Natural killer cell (primary cell): Measurements from ENCODE around the gene NUBPL. TPM values are rescaled to one million over a fixed set of nuclear protein-coding genes. Genes with fewer than 3 reads are reported as not detected.

Experiments
- ATAC-seq, 3 donors: fragments of 150-1000 bp in 2 of 3; fragments of 200-7000 bp in 1 of 3; cut with Tn5 transposase; 1 replicate in 1 of 3; 2 replicates in 2 of 3; pipeline ENCODE4 v1.10.0; 2021; ENCODE audit warnings: mild to moderate bottlenecking in 2 of 3, moderate library complexity in 2 of 3
- DNase-seq, 2 donors: peaks; one replicate each; pipeline versions ENCODE4 v3.0.0 to v3.0.0-alpha.2; 2013 to 2021; ENCODE audit warnings: mixed read lengths in 1 of 2
- H3K27ac ChIP-seq: one replicate; pipeline ENCODE4 v1.5.1; 2013; ENCODE audit warnings: mild to moderate bottlenecking, low read length
- H3K27me3 ChIP-seq: one replicate; pipeline ENCODE4 v1.6.1; 2013; ENCODE audit warnings: low read length; ENCODE audit not compliant: control insufficient read depth, insufficient read depth
- H3K36me3 ChIP-seq: one replicate; pipeline ENCODE4 v1.6.1; 2013; ENCODE audit warnings: low read length; ENCODE audit not compliant: control insufficient read depth, insufficient read depth
- H3K4me1 ChIP-seq: one replicate; pipeline ENCODE4 v1.6.1; 2013; ENCODE audit warnings: low read length; ENCODE audit not compliant: control insufficient read depth, insufficient read depth
- H3K4me3 ChIP-seq: one replicate; pipeline ENCODE4 v1.5.1; 2013; ENCODE audit warnings: low read length
- H3K9me3 ChIP-seq: one replicate; pipeline ENCODE4 v1.6.1; 2013; ENCODE audit warnings: low read length; ENCODE audit not compliant: control insufficient read depth, insufficient read depth
- H3K27ac Mint-ChIP-seq, 2 donors: one replicate each; pipeline ENCODE4 v1.8.0; 2022; ENCODE audit warnings: mild to moderate bottlenecking in 2 of 2, mixed read lengths in 2 of 2, moderate library complexity in 1 of 2
- H3K27me3 Mint-ChIP-seq, 2 donors: one replicate each; pipeline ENCODE4 v1.8.0; 2022; ENCODE audit warnings: low read depth in 2 of 2, mixed read lengths in 2 of 2
- H3K36me3 Mint-ChIP-seq: one replicate; pipeline ENCODE4 v1.8.0; 2022; ENCODE audit warnings: mixed read lengths
- H3K4me1 Mint-ChIP-seq, 2 donors: one replicate each; pipeline ENCODE4 v1.8.0; 2022; ENCODE audit warnings: mixed read lengths in 2 of 2
- H3K4me3 Mint-ChIP-seq: one replicate; pipeline ENCODE4 v1.8.0; 2022; ENCODE audit warnings: mild to moderate bottlenecking, moderate library complexity, mixed read lengths
- H3K9me3 Mint-ChIP-seq, 2 donors: one replicate each; pipeline ENCODE4 v1.8.0; 2022; ENCODE audit warnings: mixed read lengths in 2 of 2
- CTCF ChIP-seq: fragments of 200-600 bp; IDR thresholded peaks from one replicate; pipeline ENCODE4 v1.8.0; 2022; ENCODE audit warnings: antibody characterized with exemption
- WGBS: methylation state at CpG from one replicate; pipeline ENCODE4 v1.1.7; 2013; ENCODE audit warnings: missing lambda C conversion rate; ENCODE audit not compliant: insufficient coverage; 5-methylcytosine and 5-hydroxymethylcytosine counted together
- intact Hi-C: fragments of 100-400 bp; cut with micrococcal nuclease; formaldehyde crosslinking; loops from one replicate; pipeline ENCODE4 v1.14.2; 2022
- total RNA-seq, 4 donors: library from RNA; stranded (reverse); fragments of 120-200 nt in 1 of 4; gene quantifications; one replicate each; pipeline versions ENCODE4 v1.2.3 to v1.2.4, GENCODE V29; 2013 to 2022

The NUBPL gene
- total RNA-seq, 3 donors from 2014 or later (not counting 1 experiment from before 2014, with no cell fraction given): 7.1 to 8.5 (median 7.5) TPM

GRCh38 chr14:31660191-31660590 lies 99.0 kb downstream of the NUBPL start:
- H3K27ac ChIP-seq: no peak overlapping the region
- intact Hi-C loops: no loop called here
- no peaks in the 10 kb centered on the region for H3K4me1 ChIP-seq
- no peak for ATAC-seq
- Mint-ChIP-seq H3K27me3 (no peaks in the 10 kb centered on the region), H3K27ac (no peak overlapping the region), H3K36me3 (peaks cover 14% of the 10 kb centered on the region), H3K4me1 (peaks cover 0 to 7% of the 10 kb centered on the region in 2 donors), H3K9me3 (peaks cover 7 to 14% of the 10 kb centered on the region in 2 donors), H3K4me3 (no peak overlapping the region)
- WGBS: 69% methylated on average over 1 of the region's 3 CpGs
- peaks cover 3% of the 10 kb centered on the region for H3K9me3 ChIP-seq
- DNase-seq: no peak
- H3K27me3 ChIP-seq: no peaks in the 10 kb centered on the region
- H3K4me3 ChIP-seq: no peak overlapping the region
- no peak for TF ChIP-seq CTCF
- H3K36me3 ChIP-seq: no peaks in the 10 kb centered on the region

DNA sequence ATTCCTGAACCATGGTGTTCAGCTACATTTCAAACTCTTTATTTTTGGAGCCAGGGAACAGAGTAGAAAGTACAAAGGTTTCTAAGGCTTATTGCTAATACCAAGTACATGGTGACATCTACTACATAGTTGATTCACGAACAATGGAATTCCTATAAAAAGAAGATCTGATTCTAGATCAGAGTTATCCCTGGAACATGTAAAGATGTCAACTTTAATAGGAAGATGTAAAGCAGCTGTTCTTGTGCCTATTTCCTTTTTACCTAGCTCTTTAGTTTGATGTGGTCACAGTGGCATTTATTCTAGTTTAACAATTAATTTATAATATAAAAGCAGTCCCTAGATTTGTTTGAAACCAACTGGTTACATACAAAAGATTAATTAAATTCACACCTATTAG lies 99.5 kb downstream of the NUBPL start:
- DNase-seq: no peak

DNA sequence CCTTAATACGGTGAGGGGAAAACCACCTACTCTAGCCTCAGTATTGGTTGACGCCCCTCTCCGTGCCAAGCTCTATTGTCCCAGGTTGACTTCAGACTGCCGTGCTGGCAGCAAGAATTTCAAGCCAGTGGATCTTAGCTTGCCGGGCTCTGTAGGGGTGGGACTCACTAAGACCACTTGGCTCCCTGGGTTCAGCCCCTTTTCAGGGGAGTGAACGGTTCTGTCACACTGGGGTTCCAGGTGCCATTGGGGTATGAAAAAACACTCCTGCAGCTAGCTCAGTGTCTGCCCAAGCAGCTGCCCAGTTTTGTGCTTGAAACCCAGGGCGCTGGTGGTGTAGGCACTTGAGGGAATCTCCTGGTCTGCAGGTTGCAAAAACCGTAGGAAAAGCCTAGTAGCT lies 107.1 kb downstream of the NUBPL start:
- TF ChIP-seq CTCF: no peak
- Mint-ChIP-seq H3K27me3 (no peaks in the 10 kb centered on the region), H3K4me3 (no peak overlapping the region), H3K27ac (no peak overlapping the region), H3K4me1 (no peaks in the 10 kb centered on the region), H3K9me3 (peaks cover 21 to 28% of the 10 kb centered on the region in 2 donors), H3K36me3 (peaks cover 29% of the 10 kb centered on the region)
- H3K36me3 ChIP-seq: no peaks in the 10 kb centered on the region
- no peak for ATAC-seq
- no peaks in the 10 kb centered on the region for H3K27me3 ChIP-seq
- H3K4me3 ChIP-seq: no peak overlapping the region
- no peaks in the 10 kb centered on the region for H3K4me1 ChIP-seq
- no peak for DNase-seq
- H3K27ac ChIP-seq: no peak overlapping the region
- peaks cover 3% of the 10 kb centered on the region for H3K9me3 ChIP-seq
- intact Hi-C loops: no loop called here
- WGBS: 89% methylated on average over 8 of the region's 8 CpGs

More for the DNA sequence above, 99.5 kb downstream of the NUBPL start:
- Histone ChIP-seq H3K27ac (no peak overlapping the region), H3K36me3 (no peaks in the 10 kb centered on the region), H3K4me1 (no peaks in the 10 kb centered on the region), H3K4me3 (no peak overlapping the region), H3K9me3 (no peaks in the 10 kb centered on the region), H3K27me3 (no peaks in the 10 kb centered on the region)
- Mint-ChIP-seq H3K27me3 (no peaks in the 10 kb centered on the region), H3K4me1 (peaks cover 0 to 6% of the 10 kb centered on the region in 2 donors), H3K36me3 (peaks cover 17% of the 10 kb centered on the region), H3K27ac (no peak overlapping the region), H3K9me3 (peaks cover 12 to 18% of the 10 kb centered on the region in 2 donors), H3K4me3 (no peak overlapping the region)
- no peak for ATAC-seq
- TF ChIP-seq CTCF: no peak
- 100% methylated on average over 1 of the region's 1 CpG for WGBS
- intact Hi-C loops: no loop called here

DNA sequence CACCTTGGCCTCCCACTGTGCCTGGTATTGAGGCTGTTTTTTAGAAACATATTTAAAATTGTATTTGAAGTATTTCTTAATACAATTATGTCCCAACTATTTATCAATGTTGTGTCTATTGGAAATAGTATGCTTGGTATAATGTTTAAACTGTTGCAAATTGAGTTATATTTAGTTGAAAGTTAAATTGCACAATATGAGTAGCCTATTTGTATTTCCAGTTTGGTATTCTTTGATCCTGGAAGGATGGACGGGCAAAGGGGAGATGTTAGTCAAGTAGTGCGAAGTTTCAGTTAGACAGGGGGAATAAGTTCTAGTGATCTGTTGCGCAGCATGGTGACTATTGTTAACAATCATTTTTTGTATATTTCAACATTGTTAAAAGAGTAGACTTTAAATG lies 111.5 kb downstream of the NUBPL start:
- Histone ChIP-seq H3K27ac (no peak overlapping the region), H3K9me3 (peaks cover 3% of the 10 kb centered on the region), H3K4me3 (no peak overlapping the region), H3K36me3 (no peaks in the 10 kb centered on the region), H3K27me3 (no peaks in the 10 kb centered on the region), H3K4me1 (no peaks in the 10 kb centered on the region)
- WGBS: 98% methylated on average over 2 of the region's 3 CpGs
- peaks cover 9% of the 10 kb centered on the region for H3K36me3 Mint-ChIP-seq
- H3K4me3 Mint-ChIP-seq: no peak overlapping the region
- no peak for TF ChIP-seq CTCF
- no peak for ATAC-seq
- no peak overlapping the region for H3K27ac Mint-ChIP-seq
- H3K4me1 Mint-ChIP-seq: no peaks in the 10 kb centered on the region
- H3K27me3 Mint-ChIP-seq: no peaks in the 10 kb centered on the region
- intact Hi-C loops: no loop called here
- no peak for DNase-seq
- peaks cover 7 to 11% of the 10 kb centered on the region in 2 donors for H3K9me3 Mint-ChIP-seq
